Stimulated activated CD4-positive, alpha-beta T cell treated with anti-CD3 and anti-CD28 coated beads, Interleukin-1b, Interleukin-23, amount 100 ng/mL, for 1 hour (primary cell): ENCODE data around the gene ARL15.

Experiments
- DNase-seq, 2 donors: peaks; one replicate each; pipeline ENCODE4 v3.0.0-alpha.2; 2020; ENCODE audit warnings: low read depth in 2 of 2

Gene ARL15

GRCh38 chr5:54315736-54316528, 5.6 kb upstream of the ARL15 start:
- DNase-seq = no peak

- no peak for DNase-seq
Measured at GRCh38 chr5:54313311-54314270, 3.2 kb upstream of the ARL15 start.

- no peak for DNase-seq
Measured at GRCh38 chr5:54312499-54312898, 2.1 kb upstream of the ARL15 start.

GRCh38 chr5:54311176-54311677, 854 bp upstream of the ARL15 start:
- DNase-seq = no peak

- DNase-seq = peak in 1 of 2 donors; percentile 10
Measured at GRCh38 chr5:54309691-54310432, 511 bp downstream of the ARL15 start.

- DNase-seq = no peak
Measured at GRCh38 chr5:54309276-54309675, 1.1 kb downstream of the ARL15 start.

GRCh38 chr5:54307583-54307982, 2.8 kb downstream of the ARL15 start:
- DNase-seq = no peak

GRCh38 chr5:54306893-54307292, 3.5 kb downstream of the ARL15 start:
- no peak for DNase-seq

GRCh38 chr5:54305737-54306136, 4.6 kb downstream of the ARL15 start:
- no peak for DNase-seq

GRCh38 chr5:54304040-54304439, 6.3 kb downstream of the ARL15 start:
- DNase-seq = no peak

- no peak for DNase-seq
Measured at GRCh38 chr5:54302267-54302687, 8.1 kb downstream of the ARL15 start.

- DNase-seq = no peak
Measured at GRCh38 chr5:54301849-54302248, 8.5 kb downstream of the ARL15 start.

- DNase-seq = no peak
Measured at GRCh38 chr5:54301220-54301619, 9.2 kb downstream of the ARL15 start.

GRCh38 chr5:54298947-54299346, 11.4 kb downstream of the ARL15 start:
- no peak for DNase-seq

GRCh38 chr5:54296386-54296785, 14.0 kb downstream of the ARL15 start:
- no peak for DNase-seq

- no peak for DNase-seq
Measured at GRCh38 chr5:54295651-54296276, 14.6 kb downstream of the ARL15 start.

GRCh38 chr5:54294097-54294667, 16.2 kb downstream of the ARL15 start:
- DNase-seq = no peak

- no peak for DNase-seq
Measured at GRCh38 chr5:54292866-54293265, 17.5 kb downstream of the ARL15 start.

GRCh38 chr5:54291498-54291897, 18.9 kb downstream of the ARL15 start:
- no peak for DNase-seq

- no peak for DNase-seq
Measured at GRCh38 chr5:54289769-54290168, 20.6 kb downstream of the ARL15 start.
